Measurements from ENCODE around the gene METRNL. TPM values are rescaled to one million over a fixed set of nuclear protein-coding genes. Genes with fewer than 3 reads are reported as not detected.
A peak's percentile ranks its signal among the peaks of the same experiment; 100 is the strongest.
"Not testable (repeated sequence)": the region's sequence is repeated elsewhere in the genome, so short reads cannot be mapped to it uniquely, and the experiment has no call there.

METRNL gene
- total RNA-seq, 1 donor from 2014 or later = 59.8 TPM

GRCh38 chr17:83064021-83064731 is 15.2 kb upstream of the METRNL start:
- Histone ChIP-seq H3K36me3 (no peaks in the 10 kb centered on the region), H3K4me3 (no peak overlapping the region), H3K9me3 (no peaks in the 10 kb centered on the region), H3K27me3 (ENCODE audit: low read depth) (no peaks in the 10 kb centered on the region), H3K4me1 (no peaks in the 10 kb centered on the region), H3K27ac (no peak overlapping the region)
- no peak for TF ChIP-seq CTCF (IDR thresholded peaks at IDR 0.05)
- DNase-seq = peak; percentile 40
- intact Hi-C loops (cut with DNase I) = no loop called here
- no peak for ATAC-seq

GRCh38 chr17:83064732-83065659 is 14.4 kb upstream of the METRNL start:
- DNase-seq (peak; percentile 74), ATAC-seq (peak; percentile 41 to 73)
- Histone ChIP-seq H3K27ac (no peak overlapping the region), H3K27me3 (ENCODE audit: low read depth) (no peaks in the 10 kb centered on the region), H3K9me3 (no peaks in the 10 kb centered on the region), H3K4me1 (no peaks in the 10 kb centered on the region), H3K4me3 (no peak overlapping the region), H3K36me3 (no peaks in the 10 kb centered on the region)
- intact Hi-C loops (cut with DNase I) = no loop called here
- no peak for TF ChIP-seq CTCF (IDR thresholded peaks at IDR 0.05)

- no peak for ATAC-seq
- Histone ChIP-seq H3K9me3 (no peaks in the 10 kb centered on the region), H3K4me3 (no peak overlapping the region), H3K27me3 (ENCODE audit: low read depth) (no peaks in the 10 kb centered on the region), H3K4me1 (no peaks in the 10 kb centered on the region), H3K36me3 (no peaks in the 10 kb centered on the region), H3K27ac (no peak overlapping the region)
- intact Hi-C loops (cut with DNase I) = no loop called here
- peak; percentile 36 for DNase-seq
- no peak for TF ChIP-seq CTCF (IDR thresholded peaks at IDR 0.05)
Measured at GRCh38 chr17:83065660-83066542, 13.5 kb upstream of the METRNL start.

GRCh38 chr17:83066543-83066890 is 12.9 kb upstream of the METRNL start:
- H3K4me1 ChIP-seq; H3K27ac ChIP-seq; H3K4me3 ChIP-seq; H3K36me3 ChIP-seq; H3K27me3 ChIP-seq (ENCODE audit: low read depth); H3K9me3 ChIP-seq; DNase-seq; ATAC-seq; intact Hi-C loops (cut with DNase I): not testable (repeated sequence)

GRCh38 chr17:83067071-83067717 is 12.2 kb upstream of the METRNL start:
- TF ChIP-seq CTCF (IDR thresholded peaks at IDR 0.05) = no peak
- ATAC-seq (no peak), DNase-seq (peak; percentile 34)
- Histone ChIP-seq H3K9me3 (no peaks in the 10 kb centered on the region), H3K27me3 (ENCODE audit: low read depth) (no peaks in the 10 kb centered on the region), H3K4me3 (no peak overlapping the region), H3K27ac (no peak overlapping the region), H3K36me3 (no peaks in the 10 kb centered on the region), H3K4me1 (no peaks in the 10 kb centered on the region)
- intact Hi-C loops (cut with DNase I) = no loop called here

Measured in lower lobe of right lung (tissue), 2 donors.